WTC11 (cell line): ENCODE measurements around the gene CD40. TPM values are rescaled to one million over a fixed set of nuclear protein-coding genes. Genes with fewer than 3 reads are reported as not detected.

ENCODE experiments used
- ATAC-seq: fragments of 200-7000 bp; cut with Tn5 transposase; 2 replicates; pipeline ENCODE4 v1.10.0; 2021; ENCODE audit warnings: mild to moderate bottlenecking, moderate library complexity
- CTCF ChIA-PET: fragments of 300-600 bp; sonication (Branson Sonifier 250); formaldehyde crosslinking; loops from one replicate; lab custom pipeline; 2021; ENCODE audit warnings: antibody characterized with exemption; lab: Charles Lee
- POLR2A ChIA-PET: fragments of 350-600 bp; sonication (Branson Sonifier 250); formaldehyde crosslinking; loops from one replicate; lab custom pipeline; 2021; ENCODE audit warnings: antibody characterized with exemption; lab: Charles Lee
- DNase-seq: peaks from one replicate; pipeline ENCODE4 v3.0.0; 2021; ENCODE audit warnings: low spot score
- H3K27ac Mint-ChIP-seq: 2 replicates; pipeline ENCODE4 v1.8.0; 2021; ENCODE audit warnings: mixed read lengths
- H3K27me3 Mint-ChIP-seq: 2 replicates; pipeline ENCODE4 v1.8.0; 2021; ENCODE audit warnings: low read depth, mild to moderate bottlenecking, moderate library complexity, mixed read lengths
- H3K36me3 Mint-ChIP-seq: 2 replicates; pipeline ENCODE4 v1.8.0; 2021; ENCODE audit warnings: mixed read lengths
- H3K4me1 Mint-ChIP-seq: 2 replicates; pipeline ENCODE4 v1.8.0; 2022; ENCODE audit warnings: mixed read lengths
- H3K4me3 Mint-ChIP-seq: 2 replicates; pipeline ENCODE4 v1.8.0; 2021; ENCODE audit warnings: mild to moderate bottlenecking, moderate library complexity, mixed read lengths
- H3K9me3 Mint-ChIP-seq: 2 replicates; pipeline ENCODE4 v1.8.0; 2021; ENCODE audit warnings: mixed read lengths
- CREM ChIP-seq: sonication (generic); formaldehyde crosslinking; IDR thresholded peaks from 2 replicates; pipeline ENCODE4 v1.8.1; 2022; ENCODE audit warnings: mild to moderate bottlenecking, missing genetic modification reagents, moderate library complexity
- KAT7 ChIP-seq: sonication (generic); formaldehyde crosslinking; IDR thresholded peaks from 2 replicates; pipeline ENCODE4 v1.8.1; 2023; ENCODE audit warnings: missing genetic modification reagents, mild to moderate bottlenecking, borderline replicate concordance
- MXD4 ChIP-seq: fragments of 250-450 bp; sonication (Bioruptor Pico); IDR thresholded peaks from 2 replicates; pipeline ENCODE4 v1.8.0; 2021; ENCODE audit warnings: mild to moderate bottlenecking, moderate library complexity, borderline replicate concordance
- PRRX2 ChIP-seq: fragments of 250-450 bp; sonication (Bioruptor Pico); IDR thresholded peaks from 2 replicates; pipeline ENCODE4 v1.8.0; 2021; ENCODE audit warnings: mild to moderate bottlenecking
- SMAD3 ChIP-seq: sonication (generic); formaldehyde crosslinking; IDR thresholded peaks from 2 replicates; pipeline ENCODE4 v1.8.0; 2022; ENCODE audit warnings: missing genetic modification reagents, mild to moderate bottlenecking, borderline replicate concordance
- TEAD4 ChIP-seq: sonication (generic); formaldehyde crosslinking; IDR thresholded peaks from 2 replicates; pipeline ENCODE4 v1.8.0; 2022; ENCODE audit warnings: mild to moderate bottlenecking, missing genetic modification reagents
- ZNF263 ChIP-seq: sonication (generic); formaldehyde crosslinking; IDR thresholded peaks from 2 replicates; pipeline ENCODE4 v1.8.1; 2022; ENCODE audit warnings: low read depth, mild to moderate bottlenecking, moderate library complexity, missing genetic modification reagents
- ZNF317 ChIP-seq: sonication (generic); formaldehyde crosslinking; IDR thresholded peaks from 2 replicates; pipeline ENCODE4 v1.8.1; 2023; ENCODE audit warnings: low read depth, mild to moderate bottlenecking, moderate library complexity, missing genetic modification reagents, borderline replicate concordance
- total RNA-seq: library from RNA; stranded (reverse); gene quantifications from 3 replicates; pipeline ENCODE4 v1.2.3, GENCODE V29; 2021
- TF ChIP-seq, protein P1 (sequence below): sonication (generic); formaldehyde crosslinking; IDR thresholded peaks from 2 replicates; pipeline ENCODE4 v1.8.1; 2022; ENCODE audit warnings: low read depth, mild to moderate bottlenecking, moderate library complexity, missing genetic modification reagents, borderline replicate concordance
- TF ChIP-seq, protein P2 (sequence below): sonication (generic); formaldehyde crosslinking; IDR thresholded peaks from 2 replicates; pipeline ENCODE4 v1.8.1; 2023; ENCODE audit warnings: mild to moderate bottlenecking, missing genetic modification reagents, borderline replicate concordance
- TF ChIP-seq, protein P3 (sequence below): sonication (generic); formaldehyde crosslinking; IDR thresholded peaks from 2 replicates; pipeline ENCODE4 v1.8.0; 2023; ENCODE audit warnings: mild to moderate bottlenecking, missing genetic modification reagents
- TF ChIP-seq, protein P4 (sequence below): sonication (generic); formaldehyde crosslinking; IDR thresholded peaks from 2 replicates; pipeline ENCODE4 v1.8.1; 2022; ENCODE audit warnings: mild to moderate bottlenecking, moderate library complexity, missing genetic modification reagents
- TF ChIP-seq, protein P5 (sequence below): fragments of 250-450 bp; sonication (Bioruptor Pico); IDR thresholded peaks from 2 replicates; pipeline ENCODE4 v1.9.0; 2021; ENCODE audit warnings: moderate library complexity, mild to moderate bottlenecking, inconsistent platforms, borderline replicate concordance
- TF ChIP-seq, protein P6 (sequence below): sonication (generic); formaldehyde crosslinking; IDR thresholded peaks from 2 replicates; pipeline ENCODE4 v1.8.1; 2023; ENCODE audit warnings: mild to moderate bottlenecking, missing genetic modification reagents
- TF ChIP-seq, protein P7 (sequence below): sonication (generic); formaldehyde crosslinking; IDR thresholded peaks from 2 replicates; pipeline ENCODE4 v1.8.0; 2022; ENCODE audit warnings: mild to moderate bottlenecking, missing genetic modification reagents

The CD40 gene
- total RNA-seq, 1 experiment from 2014 or later, result 14.8 TPM

DNA sequence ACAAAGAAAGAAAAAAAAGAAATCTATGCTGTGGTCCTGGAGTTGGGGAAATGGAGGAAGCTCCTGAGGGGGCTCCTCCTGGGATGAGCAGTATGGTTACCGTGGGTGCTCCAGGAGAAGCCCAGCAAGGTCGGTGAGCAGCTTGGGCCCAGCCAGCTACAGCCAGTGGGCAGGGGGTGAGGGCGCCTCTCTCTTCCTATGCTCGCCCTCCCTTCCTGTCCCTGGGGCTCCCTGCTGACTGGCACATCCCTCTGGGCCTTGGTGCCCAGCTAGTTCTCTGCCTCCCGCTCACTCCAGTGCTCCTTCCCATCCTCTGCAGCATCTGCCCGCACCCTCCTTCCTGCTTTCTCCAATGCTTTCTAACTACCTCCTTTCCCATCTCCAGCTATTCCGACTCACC is 16.6 kb downstream of the CD40 start (continued):
- TF ChIP-seq, protein P1, sequence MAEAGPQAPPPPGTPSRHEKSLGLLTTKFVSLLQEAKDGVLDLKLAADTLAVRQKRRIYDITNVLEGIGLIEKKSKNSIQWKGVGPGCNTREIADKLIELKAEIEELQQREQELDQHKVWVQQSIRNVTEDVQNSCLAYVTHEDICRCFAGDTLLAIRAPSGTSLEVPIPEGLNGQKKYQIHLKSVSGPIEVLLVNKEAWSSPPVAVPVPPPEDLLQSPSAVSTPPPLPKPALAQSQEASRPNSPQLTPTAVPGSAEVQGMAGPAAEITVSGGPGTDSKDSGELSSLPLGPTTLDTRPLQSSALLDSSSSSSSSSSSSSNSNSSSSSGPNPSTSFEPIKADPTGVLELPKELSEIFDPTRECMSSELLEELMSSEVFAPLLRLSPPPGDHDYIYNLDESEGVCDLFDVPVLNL, result no peak

DNA sequence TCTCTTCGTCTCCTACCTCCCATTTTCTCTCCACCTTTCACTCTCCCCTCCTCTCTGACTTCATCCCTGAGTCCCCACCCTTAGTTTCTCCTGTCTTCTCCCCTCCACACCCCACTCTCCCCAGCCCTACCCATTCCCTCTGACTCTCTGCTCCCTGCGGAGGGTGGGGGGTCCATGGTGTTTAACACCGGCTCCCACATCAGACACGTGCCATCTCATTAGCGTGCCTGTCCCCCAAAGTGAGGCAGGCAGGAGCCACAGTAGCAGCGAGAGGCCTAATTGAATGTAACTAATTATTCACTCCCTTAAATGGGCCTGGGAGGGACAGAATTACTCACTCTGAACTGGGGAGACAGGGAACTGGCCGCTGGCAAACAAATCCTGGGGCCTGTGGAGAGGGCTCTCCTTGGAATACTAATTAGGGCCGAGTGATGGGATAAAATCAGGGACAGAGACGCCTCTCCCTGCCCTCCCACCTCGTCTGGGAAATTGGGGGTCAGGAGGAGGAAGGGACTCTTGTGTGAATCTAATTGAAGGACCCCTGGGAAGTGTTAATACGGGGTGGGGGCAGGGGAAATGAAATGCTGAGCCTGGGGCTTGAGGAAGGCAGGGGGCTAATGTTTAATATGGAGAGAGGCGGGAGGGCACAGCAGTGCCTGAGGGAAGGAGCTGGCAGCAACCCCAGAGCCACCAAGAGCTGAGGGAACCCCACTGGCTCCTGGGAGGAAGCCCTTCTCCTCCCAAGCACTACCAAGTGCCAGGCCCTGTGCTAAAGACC is 17.9 kb downstream of the CD40 start:
- H3K9me3 Mint-ChIP-seq, result no peaks in the 10 kb centered on the region
- TF ChIP-seq SMAD3 (CRISPR knock-in tag), result no peak
- TF ChIP-seq, protein P2, sequence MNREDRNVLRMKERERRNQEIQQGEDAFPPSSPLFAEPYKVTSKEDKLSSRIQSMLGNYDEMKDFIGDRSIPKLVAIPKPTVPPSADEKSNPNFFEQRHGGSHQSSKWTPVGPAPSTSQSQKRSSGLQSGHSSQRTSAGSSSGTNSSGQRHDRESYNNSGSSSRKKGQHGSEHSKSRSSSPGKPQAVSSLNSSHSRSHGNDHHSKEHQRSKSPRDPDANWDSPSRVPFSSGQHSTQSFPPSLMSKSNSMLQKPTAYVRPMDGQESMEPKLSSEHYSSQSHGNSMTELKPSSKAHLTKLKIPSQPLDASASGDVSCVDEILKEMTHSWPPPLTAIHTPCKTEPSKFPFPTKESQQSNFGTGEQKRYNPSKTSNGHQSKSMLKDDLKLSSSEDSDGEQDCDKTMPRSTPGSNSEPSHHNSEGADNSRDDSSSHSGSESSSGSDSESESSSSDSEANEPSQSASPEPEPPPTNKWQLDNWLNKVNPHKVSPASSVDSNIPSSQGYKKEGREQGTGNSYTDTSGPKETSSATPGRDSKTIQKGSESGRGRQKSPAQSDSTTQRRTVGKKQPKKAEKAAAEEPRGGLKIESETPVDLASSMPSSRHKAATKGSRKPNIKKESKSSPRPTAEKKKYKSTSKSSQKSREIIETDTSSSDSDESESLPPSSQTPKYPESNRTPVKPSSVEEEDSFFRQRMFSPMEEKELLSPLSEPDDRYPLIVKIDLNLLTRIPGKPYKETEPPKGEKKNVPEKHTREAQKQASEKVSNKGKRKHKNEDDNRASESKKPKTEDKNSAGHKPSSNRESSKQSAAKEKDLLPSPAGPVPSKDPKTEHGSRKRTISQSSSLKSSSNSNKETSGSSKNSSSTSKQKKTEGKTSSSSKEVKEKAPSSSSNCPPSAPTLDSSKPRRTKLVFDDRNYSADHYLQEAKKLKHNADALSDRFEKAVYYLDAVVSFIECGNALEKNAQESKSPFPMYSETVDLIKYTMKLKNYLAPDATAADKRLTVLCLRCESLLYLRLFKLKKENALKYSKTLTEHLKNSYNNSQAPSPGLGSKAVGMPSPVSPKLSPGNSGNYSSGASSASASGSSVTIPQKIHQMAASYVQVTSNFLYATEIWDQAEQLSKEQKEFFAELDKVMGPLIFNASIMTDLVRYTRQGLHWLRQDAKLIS, result no peak
- TF ChIP-seq, protein P3, sequence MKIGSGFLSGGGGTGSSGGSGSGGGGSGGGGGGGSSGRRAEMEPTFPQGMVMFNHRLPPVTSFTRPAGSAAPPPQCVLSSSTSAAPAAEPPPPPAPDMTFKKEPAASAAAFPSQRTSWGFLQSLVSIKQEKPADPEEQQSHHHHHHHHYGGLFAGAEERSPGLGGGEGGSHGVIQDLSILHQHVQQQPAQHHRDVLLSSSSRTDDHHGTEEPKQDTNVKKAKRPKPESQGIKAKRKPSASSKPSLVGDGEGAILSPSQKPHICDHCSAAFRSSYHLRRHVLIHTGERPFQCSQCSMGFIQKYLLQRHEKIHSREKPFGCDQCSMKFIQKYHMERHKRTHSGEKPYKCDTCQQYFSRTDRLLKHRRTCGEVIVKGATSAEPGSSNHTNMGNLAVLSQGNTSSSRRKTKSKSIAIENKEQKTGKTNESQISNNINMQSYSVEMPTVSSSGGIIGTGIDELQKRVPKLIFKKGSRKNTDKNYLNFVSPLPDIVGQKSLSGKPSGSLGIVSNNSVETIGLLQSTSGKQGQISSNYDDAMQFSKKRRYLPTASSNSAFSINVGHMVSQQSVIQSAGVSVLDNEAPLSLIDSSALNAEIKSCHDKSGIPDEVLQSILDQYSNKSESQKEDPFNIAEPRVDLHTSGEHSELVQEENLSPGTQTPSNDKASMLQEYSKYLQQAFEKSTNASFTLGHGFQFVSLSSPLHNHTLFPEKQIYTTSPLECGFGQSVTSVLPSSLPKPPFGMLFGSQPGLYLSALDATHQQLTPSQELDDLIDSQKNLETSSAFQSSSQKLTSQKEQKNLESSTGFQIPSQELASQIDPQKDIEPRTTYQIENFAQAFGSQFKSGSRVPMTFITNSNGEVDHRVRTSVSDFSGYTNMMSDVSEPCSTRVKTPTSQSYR, result no peak
- TF ChIP-seq, protein P4, sequence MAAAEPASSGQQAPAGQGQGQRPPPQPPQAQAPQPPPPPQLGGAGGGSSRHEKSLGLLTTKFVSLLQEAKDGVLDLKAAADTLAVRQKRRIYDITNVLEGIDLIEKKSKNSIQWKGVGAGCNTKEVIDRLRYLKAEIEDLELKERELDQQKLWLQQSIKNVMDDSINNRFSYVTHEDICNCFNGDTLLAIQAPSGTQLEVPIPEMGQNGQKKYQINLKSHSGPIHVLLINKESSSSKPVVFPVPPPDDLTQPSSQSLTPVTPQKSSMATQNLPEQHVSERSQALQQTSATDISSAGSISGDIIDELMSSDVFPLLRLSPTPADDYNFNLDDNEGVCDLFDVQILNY (CRISPR knock-in tag), result no peak
- TF ChIP-seq, protein P5, sequence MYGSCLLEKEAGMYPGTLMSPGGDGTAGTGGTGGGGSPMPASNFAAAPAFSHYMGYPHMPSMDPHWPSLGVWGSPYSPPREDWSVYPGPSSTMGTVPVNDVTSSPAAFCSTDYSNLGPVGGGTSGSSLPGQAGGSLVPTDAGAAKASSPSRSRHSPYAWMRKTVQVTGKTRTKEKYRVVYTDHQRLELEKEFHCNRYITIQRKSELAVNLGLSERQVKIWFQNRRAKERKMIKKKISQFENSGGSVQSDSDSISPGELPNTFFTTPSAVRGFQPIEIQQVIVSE (CRISPR knock-in tag), result no peak
- TF ChIP-seq ZNF317 (CRISPR knock-in tag), result no peak
- TF ChIP-seq, protein P6, sequence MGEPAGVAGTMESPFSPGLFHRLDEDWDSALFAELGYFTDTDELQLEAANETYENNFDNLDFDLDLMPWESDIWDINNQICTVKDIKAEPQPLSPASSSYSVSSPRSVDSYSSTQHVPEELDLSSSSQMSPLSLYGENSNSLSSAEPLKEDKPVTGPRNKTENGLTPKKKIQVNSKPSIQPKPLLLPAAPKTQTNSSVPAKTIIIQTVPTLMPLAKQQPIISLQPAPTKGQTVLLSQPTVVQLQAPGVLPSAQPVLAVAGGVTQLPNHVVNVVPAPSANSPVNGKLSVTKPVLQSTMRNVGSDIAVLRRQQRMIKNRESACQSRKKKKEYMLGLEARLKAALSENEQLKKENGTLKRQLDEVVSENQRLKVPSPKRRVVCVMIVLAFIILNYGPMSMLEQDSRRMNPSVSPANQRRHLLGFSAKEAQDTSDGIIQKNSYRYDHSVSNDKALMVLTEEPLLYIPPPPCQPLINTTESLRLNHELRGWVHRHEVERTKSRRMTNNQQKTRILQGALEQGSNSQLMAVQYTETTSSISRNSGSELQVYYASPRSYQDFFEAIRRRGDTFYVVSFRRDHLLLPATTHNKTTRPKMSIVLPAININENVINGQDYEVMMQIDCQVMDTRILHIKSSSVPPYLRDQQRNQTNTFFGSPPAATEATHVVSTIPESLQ (CRISPR knock-in tag), result no peak
- TF ChIP-seq CREM, result no peak
- TF ChIP-seq, protein P7, sequence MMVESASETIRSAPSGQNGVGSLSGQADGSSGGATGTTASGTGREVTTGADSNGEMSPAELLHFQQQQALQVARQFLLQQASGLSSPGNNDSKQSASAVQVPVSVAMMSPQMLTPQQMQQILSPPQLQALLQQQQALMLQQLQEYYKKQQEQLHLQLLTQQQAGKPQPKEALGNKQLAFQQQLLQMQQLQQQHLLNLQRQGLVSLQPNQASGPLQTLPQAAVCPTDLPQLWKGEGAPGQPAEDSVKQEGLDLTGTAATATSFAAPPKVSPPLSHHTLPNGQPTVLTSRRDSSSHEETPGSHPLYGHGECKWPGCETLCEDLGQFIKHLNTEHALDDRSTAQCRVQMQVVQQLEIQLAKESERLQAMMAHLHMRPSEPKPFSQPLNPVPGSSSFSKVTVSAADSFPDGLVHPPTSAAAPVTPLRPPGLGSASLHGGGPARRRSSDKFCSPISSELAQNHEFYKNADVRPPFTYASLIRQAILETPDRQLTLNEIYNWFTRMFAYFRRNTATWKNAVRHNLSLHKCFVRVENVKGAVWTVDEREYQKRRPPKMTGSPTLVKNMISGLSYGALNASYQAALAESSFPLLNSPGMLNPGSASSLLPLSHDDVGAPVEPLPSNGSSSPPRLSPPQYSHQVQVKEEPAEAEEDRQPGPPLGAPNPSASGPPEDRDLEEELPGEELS (CRISPR knock-in tag), result no peak
- no peak for TF ChIP-seq KAT7 (CRISPR knock-in tag)
- TF ChIP-seq MXD4 (CRISPR knock-in tag), result no peak
- no peak for TF ChIP-seq PRRX2 (CRISPR knock-in tag)
- TF ChIP-seq ZNF263 (CRISPR knock-in tag), result no peak
- TF ChIP-seq TEAD4 (CRISPR knock-in tag), result no peak
- H3K27me3 Mint-ChIP-seq, result peaks cover 11% of the 10 kb centered on the region
- no peaks in the 10 kb centered on the region for H3K36me3 Mint-ChIP-seq
- DNase-seq, result no peak
- H3K27ac Mint-ChIP-seq, result no peak overlapping the region
- ChIA-PET POLR2A (no interaction called here), CTCF (interaction anchor here (0.7 to 7.9 kb wide), 7 partner anchors 34 to 213 kb away, joined by 3 to 72 read pairs (median 5); no protein-coding TSS in a partner anchor)
- ATAC-seq, result peak; percentile 29
- H3K4me1 Mint-ChIP-seq, result peaks cover 27% of the 10 kb centered on the region
- H3K4me3 Mint-ChIP-seq, result no peak overlapping the region
